DMS53 (cell line): ENCODE data around the gene LRRFIP1.

ENCODE experiments used
- DNase-seq: peaks from one replicate; lab custom pipeline; 2025; lab: John Stamatoyannopoulos, UW

Gene LRRFIP1

DNA sequence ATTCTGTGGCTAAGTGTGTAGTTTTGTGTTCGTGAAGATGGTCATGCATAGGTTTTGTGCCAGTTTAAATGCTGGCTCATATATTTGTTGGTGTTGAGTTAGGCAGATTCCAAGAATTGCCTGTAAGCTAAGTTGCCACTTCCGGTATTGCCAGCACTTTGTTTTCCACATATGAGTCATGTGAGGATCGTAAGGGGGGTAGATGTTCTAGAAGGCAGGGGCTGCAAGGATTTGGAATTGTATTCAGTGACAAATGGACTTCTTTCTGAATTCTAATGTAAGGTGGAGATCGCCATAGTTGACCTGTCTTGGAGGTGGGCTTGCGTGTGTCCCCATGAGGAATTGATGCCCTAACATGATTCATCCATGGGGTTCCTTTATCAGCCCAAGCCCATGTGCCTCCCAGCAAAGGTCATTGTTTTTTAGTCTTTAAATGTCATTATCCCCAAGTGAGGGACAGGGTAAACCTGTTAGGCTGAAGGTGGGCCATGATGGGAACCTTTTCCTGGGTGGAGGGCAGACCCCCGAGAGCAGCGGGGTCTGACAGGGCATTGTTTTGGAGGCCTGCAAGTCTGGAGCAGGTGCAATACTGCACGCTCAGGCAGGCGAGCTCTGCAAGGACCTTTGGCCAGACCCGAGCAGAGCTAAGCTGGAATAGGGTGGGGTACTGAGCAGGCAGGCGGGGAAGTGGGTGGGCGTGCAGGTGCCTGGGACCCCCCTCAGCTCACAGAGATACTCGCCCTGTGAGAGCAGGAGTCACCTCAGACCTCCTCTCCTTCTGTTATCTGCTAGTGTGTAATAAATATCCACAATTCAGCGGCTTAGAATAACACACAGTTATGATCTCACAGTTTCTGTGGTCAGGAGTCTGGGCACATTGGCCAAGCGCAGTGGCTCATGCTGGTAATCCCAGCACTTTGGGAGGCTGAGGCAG, 77.4 kb downstream of the LRRFIP1 start:
- no peak for DNase-seq

DNA sequence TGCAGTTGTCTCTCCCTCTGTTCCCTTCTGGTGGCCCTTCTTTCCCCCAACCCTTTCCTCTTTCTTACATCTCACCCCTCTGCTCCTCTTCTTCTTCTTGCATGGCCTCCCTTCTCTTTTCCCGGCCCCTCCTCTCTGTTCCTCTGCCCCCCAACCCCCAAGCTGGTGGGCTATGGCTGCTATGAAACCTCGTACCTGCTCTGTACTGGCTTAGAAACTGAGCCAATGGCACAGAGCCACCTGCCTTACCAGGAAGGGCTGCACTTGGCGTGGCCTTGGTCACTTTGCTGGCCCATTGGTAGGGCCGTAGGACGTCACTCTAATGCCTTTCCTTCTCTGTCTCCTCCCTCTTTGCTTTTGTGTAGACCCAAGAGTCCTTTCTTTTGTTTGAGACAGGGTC, 78.9 kb downstream of the LRRFIP1 start:
- DNase-seq: no peak

DNA sequence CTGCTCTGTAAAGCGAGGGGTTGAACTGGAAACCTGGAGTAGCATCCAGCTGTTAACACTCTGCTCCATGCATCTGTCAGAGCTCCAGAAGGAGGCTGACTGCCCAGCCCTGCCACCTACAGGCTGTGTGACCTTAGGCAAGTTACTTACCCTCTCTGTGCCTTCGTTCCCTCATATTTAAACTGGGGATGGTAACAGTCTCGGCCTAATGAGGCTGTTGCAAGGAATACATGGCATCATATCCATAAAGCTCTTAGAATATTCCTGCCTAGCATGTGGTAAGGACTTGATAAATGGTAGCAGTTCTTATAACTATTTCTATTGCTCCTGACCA, 80.6 kb downstream of the LRRFIP1 start:
- DNase-seq: peak; percentile 57

DNA sequence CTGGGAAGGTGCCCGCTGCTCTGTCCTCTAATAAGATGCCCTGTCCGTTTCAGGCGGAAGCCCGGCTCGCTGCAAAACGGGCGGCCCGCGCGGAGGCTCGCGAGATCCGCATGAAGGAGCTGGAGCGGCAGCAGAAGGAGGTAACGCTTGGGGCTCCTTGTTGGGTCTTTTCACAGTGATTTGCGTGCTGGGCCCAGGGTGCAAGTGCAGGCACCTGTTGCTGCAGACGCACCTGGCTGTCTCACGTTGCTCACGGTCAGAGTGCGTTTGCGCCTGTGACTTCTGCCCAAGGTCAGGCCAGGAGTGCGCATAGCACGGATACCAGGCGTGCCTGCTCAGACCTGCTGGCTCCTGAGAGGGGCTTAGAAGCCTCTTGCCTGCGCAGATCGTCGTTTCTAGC, 81.1 kb downstream of the LRRFIP1 start:
- peak; percentile 80 for DNase-seq

DNA sequence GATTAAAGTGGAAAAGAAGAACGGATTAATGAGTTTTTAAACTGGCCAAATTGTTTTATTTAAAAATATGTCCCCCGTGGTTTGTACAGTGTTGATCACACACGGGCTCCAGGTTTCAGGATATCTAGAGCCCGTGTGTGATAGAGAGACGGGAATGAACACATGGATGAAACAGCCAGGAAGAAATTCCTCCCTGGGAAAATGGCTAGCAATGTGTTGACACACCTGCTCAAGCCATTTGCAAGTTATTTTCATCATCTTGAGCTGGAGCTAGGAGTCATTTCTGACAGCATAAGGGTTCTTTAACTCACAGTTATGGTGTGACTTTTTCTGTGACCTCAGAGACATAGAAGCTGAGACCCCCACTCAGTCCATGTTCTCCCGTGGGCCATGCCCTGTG, 81.6 kb downstream of the LRRFIP1 start:
- DNase-seq: peak; percentile 49

DNA sequence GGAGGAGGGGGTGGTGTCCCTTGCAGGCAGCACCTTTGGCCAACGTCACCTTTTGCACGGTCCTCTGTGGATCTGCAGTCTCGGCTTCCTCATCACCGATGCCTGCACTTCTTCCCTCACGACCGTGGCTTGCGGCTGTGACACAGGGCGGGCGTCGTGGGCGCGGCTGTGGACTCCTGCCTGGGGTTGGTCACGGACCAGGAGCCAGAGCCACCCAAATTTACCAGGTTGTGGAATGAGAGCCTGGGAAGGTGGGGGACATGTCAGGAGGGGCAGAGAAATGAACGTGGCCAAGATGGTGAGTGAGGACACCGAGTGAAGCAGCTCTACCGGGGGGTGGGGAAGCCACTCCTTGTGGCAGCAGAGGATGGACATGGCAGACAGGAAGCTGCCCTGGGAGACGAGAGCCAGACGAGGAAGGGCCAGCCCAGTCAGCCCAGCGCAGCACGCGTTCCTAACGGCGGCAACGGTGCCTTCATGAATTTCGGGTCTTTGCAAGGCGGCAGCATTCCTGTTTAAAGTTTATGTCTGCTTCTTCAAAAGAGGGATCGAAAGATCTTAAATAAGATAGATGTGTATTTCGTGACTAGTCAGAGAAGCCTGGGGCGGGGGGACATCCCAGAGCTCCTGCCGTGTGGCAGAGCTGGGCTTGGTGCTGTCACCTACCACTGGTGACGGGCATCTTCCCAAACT, 84.2 kb downstream of the LRRFIP1 start:
- DNase-seq: no peak

DNA sequence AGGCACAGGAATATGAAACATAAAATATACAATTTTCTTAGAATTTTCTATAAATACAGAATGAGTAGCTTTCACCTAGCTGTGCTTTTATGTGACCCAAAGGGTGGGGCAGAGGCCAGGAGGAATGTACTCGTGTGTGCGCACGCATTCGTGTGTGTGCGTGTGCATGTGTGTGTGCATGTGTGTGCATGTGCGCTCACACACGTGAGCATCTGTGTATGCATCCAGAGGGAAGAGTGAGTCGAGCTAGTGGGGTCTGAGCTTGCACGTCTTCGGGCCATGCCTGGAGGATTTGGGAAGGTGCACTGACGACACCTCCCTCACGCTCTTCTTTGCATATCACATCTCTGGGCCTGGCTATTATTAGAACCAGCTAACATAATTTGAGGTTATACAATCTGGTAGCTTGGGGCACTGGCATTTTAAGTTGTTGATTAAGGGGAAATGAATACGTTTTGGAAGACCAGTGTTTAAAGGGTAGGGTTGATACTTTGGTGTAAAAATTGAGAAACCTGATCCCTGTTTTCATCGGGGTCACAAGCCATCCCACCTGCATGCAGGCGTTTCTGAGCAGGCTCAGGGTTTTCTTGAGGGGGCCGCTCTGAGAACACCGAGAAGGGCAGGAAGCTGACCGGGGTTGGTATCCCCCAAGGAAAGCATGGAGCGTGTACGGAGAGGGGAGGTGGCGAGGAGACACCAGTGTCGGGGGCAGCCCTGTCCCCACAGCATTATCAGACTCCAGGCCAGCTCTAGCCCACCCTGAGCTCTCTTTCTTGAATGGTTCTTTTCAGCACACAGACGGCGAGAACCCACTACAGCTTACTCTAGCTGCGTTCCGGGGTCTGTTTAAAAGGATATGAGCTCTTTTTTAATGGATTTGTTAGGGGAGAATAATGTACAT, 85.3 kb downstream of the LRRFIP1 start:
- DNase-seq: no peak

DNA sequence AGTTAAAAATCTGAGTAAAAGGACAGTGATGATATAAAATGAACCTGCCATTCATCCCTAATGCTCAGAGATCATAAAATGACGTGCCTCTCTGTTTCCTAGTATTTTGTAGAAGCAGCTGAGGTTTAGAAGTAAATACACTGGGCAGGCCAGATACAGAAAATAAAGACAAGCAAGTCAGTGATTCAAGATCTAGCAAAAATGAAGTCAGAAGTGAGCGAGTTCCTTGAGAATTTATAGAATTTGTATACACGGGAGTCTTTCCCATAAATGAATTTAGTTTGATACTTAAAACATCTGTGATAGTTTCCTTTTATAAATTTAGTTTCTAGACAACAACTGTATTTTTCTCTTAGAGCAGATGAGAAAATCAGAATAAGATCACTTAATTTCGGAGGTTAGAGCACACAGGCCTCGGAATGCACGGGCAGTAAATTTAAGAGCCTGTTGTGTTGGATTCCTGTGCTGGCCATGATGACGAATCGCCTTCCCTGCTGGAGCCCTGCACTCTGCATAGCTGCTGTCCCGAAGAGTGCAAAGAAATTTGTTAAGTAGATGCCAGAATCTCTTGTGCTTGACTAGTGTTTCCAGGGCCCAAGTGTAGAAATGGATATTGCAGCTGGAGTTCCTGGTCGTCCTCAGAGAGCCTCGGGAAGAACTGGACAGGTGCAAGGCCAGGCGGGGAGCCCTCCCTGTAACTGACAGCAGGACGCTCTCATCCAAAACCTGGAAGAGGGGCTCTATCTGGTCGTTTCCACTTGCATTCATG, 87.5 kb downstream of the LRRFIP1 start:
- DNase-seq: peak; percentile 79

DNA sequence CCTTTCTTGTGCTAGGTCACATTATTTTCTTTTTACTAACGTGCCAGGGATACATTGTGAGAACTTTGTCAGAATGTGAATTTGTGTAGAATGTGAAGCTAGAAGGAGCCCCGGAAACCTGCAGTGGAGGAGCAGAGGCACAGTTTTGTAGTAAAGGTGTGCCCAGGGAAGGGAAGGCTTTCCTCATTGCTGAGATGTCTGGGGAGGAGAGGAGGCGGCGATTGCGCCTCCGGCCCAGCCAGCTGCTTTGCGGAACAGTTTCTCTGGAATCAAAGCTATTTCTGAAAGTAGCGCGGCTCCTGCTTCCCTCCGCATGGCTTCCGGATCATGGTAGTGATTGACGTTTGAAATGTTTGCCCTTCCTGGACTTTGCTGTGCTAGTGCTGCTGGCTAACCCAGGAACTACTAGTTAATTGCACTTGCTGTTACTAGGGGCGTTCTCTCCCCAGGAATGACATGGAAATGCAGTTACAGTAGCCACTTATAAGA, 88.1 kb downstream of the LRRFIP1 start:
- DNase-seq: peak; percentile 92

DNA sequence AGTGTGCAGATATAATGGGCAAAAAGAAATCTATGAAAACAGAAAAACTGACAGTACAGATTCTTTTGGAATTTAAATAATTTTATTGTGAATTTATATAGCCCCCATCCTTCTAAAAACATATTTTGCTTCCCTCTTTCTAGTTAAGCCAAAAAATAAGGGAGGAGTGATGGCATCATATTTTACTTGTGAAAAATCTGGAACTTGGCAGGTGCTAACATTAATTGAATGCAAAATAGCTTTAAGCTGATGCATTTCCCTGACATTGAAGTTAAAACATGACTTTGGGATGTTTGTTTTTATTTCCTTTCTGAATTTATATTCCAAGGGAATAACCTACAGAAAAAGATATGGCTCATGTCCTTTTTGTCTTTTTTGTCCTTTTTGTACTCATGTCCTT, 88.6 kb downstream of the LRRFIP1 start:
- no peak for DNase-seq

DNA sequence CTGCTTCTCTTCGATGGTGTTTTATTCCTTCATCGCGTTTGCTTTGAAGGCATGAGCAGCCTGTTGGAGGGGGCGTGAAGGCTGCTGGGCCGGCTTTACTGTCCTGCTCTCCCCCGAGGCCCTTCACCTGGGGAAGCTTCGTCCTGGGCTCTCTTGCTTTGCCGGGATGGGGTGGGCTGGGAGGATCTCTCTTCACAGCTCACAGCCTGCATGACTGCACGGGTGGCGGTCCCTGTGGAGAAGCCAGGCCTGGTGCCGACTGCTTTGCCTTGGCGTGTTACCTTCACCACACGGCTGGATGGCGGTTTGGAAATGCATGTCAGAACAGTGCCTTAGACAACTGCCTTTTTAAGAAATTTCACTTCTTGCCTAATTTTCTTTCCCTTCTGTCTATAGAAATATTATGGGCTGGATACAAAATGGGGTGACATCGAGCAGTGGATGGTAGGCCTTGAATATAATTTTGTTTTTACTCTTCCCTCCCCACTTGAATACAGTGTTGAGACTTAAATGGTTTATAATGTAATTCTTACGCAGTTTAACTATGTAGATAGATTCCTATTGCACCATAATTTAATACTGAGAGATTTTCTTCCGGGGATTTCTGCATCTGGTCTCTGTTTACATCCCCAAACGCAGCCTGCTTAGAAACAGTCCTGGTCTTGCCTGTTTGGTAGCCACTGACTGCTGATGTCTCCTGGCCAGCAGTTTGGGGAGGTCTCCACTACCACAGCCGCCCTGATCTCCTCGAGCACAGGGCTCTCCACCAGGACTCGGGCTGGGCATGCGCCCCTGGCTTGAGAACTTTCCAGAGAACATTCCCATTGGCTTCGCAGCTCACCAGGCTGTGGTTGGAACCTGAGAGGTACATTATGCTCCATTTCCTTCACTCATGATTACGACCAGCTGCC, 90.2 kb downstream of the LRRFIP1 start:
- DNase-seq: no peak

DNA sequence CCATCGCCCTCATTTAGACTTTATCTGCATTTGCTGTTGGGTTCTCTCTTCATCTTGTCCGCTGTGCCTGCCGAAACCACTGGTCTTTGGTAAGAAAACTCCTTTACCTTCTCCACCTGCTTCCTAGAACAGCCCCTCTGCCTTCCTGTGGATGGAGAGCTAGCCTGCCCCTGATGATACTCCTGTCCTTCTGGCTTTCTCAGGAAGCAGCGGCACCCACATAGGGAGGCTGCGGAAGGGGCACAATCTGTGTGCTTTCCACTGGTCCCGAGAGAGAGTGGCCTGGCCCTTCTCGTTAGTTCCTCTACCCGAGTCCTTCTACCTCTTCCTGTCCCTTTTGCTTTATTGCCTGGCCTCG, 90.9 kb downstream of the LRRFIP1 start:
- no peak for DNase-seq

DNA sequence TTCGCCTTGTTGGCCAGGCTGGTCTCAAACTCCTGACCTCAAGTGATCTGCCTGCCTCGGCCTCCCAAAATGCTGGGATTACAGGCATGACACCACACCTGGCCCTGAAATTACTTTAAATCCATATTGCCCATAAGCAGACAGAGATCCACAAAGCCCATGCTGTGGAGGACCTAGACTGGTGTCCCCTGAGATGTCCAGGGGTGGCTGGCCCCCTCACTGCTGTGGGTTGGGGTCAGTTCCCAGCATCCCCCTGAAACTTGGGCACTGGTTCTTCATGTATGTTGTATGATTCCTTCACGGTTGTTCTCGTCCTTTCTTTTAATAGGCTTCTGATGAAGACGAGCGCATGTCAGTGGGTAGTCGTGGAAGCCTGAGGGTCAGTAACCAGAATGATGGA, 93.1 kb downstream of the LRRFIP1 start:
- no peak for DNase-seq

DNA sequence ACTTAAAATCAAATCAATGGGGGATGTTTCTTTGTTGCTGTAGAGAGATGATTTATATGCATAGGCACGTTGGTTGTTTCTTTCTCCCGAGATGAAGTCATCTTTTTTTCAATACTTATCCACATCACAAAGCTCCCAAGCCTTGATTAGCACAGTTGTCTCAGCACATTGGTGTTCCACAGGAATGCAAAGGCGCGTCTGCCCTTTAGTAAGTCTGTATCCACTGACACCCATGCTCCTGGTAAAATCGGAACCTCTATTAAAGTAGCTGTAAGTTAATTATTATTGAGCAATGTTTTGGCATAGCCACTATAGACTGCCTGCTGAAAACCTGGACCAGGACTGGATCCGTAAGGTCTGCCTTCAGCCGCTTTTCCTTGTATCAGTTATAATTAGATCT, 93.6 kb downstream of the LRRFIP1 start:
- DNase-seq: no peak

DNA sequence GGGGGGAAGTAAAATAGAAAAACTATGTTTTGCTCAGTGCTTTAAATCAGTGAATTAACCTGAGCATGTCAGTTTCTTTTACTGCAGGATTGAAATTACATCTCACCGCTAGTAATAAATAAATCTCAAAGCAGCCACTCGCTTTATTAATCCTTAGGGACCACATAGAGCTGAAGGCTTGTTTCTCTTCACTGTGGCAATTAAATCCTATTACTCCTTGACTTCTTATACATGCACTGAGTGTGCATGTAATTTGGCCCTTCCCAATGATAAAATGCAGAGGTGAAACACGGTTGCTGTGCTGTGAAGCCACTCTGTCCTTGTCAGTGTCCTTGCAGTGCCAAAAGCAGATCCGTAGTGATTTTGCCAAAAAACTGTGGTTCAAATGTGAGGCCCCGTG, 94.1 kb downstream of the LRRFIP1 start:
- DNase-seq: no peak

DNA sequence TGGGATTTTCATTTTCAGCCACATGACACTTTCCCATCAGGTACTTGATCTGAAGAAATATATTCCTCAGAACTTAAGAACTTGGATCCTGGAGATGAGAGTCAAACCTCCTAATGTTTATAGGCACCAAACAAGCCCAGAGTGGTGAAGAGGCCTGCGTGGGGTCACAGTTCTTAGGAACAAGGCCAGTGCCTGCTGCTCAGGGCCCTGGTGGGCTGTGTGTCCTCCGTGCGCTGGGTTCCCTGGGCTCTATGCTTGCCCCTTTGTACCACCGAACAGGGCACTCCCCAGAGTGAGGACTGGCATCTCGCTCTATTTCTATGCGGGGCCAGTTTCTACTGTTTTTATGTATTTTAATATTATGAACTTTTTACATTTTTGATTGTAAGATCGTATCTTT, 95.2 kb downstream of the LRRFIP1 start:
- DNase-seq: no peak

DNA sequence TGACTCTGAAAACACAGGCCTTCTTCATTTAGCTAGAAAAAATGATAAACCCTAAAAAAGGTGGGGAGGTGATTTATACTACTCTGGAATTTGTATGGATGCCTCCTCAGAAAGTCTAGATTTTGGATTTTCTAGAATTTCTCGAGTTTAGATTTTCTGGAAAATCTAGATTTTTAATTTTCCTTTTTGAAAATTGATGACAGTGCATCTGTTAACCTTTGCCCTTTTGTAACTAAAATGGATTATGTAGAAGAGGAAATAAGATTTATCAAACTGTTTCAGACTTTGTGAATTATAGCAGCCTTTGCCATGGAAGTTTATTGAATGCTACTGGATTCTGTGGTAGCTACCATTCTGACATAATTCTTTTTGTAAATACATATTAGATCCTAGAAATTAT, 95.6 kb downstream of the LRRFIP1 start:
- DNase-seq: no peak

DNA sequence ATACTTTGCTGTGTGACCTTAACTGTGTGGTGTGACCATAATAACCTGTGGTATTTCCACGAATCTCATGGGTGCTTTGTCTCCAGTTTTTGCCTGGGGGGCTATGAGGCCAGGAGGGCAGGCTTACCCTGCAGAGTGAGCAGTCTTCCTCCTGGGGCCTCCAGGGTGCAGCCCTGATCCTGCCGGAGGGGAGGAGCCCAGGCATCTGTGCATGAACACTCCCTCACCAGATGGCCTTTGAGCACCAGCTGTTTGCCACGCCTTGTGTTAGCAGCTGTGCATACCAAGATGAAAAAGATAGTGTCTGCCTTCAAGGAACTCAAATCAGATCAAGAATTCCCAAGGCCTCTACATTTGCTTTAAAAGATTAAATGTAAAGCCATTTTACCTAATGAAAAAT, 96.2 kb downstream of the LRRFIP1 start:
- DNase-seq: peak; percentile 93

DNA sequence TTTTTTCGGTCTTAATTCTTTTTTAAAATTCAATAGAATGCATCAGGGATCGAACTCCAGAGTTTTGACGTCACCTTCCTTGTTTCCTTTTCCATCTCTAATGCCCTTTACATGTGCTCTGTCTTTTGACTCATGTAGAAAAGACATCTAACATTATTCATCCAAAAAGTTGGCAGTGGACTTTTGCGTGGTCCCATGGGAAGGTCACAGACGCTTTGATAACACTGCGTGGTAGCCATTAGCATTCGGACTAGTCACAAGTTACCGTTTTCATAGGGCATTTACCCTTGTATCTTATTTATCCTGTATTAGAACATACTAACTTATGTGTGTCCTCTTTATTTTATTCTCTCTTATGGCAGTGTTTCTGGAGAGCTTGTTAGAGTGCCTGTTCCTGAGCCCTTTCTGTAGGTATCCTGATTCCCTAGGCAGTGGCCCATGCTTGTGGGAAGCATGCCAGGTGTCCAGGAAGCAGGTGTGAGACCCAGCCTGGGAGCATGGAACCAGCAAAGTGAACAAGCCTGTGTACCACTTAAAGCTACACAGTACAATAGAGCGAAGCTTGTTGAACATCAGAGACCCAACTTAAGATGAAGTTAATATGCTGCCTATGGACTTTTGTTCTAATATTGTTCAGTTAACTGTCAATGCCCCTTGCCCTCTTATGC, 97.6 kb downstream of the LRRFIP1 start:
- peak; percentile 98 for DNase-seq

DNA sequence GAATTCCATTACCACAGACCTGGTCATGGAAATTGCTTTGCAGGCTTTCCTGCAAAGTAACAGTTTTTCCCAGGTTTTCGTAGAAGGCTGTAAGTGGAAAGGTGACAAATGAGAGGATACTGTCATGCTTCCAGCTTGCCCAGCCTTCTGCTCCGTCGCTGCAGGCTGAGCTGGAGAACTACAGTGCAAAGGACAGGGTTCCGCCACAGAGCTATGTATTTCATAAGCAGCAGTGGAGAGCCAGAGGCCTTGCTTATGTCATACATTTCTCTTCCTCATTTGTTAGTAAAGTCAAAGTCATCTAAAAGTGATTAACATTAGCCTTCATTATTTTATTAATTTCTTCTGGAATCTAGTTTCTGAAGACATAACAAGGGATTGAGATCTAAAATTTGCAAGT, 98.3 kb downstream of the LRRFIP1 start:
- peak; percentile 82 for DNase-seq
